Measurements from ENCODE around the gene MICA. TPM values are rescaled to one million over a fixed set of nuclear protein-coding genes. Genes with fewer than 3 reads are reported as not detected.
"Not testable (repeated sequence)": the region's sequence is repeated elsewhere in the genome, so short reads cannot be mapped to it uniquely, and the experiment has no call there.

The MICA gene
- total RNA-seq, 4 donors from 2014 or later: 7.1 to 16.4 (median 15.2) TPM

- Histone ChIP-seq H3K4me3 (no peak overlapping the region), H3K4me1 (no peaks in the 10 kb centered on the region), H3K27me3 (peaks cover 27% of the 10 kb centered on the region), H3K36me3 (no peaks in the 10 kb centered on the region), H3K27ac (no peak overlapping the region), H3K9me3 (no peaks in the 10 kb centered on the region)
- no peak for DNase-seq (ENCODE audit: low spot score in 2 of 2)
- WGBS: 65% methylated on average over 4 of the region's 4 CpGs
- TF ChIP-seq CTCF (IDR thresholded peaks at IDR 0.05) (no peak), EP300 (IDR thresholded peaks at IDR 0.05) (no peak), POLR2AphosphoS5 (IDR thresholded peaks at IDR 0.05) (no peak), POLR2A (IDR thresholded peaks at IDR 0.05) (no peak)
Observed at GRCh38 chr6:31381666-31382065, 21.7 kb upstream of the MICA start.

GRCh38 chr6:31383149-31383548 lies 20.2 kb upstream of the MICA start:
- no peak for DNase-seq (ENCODE audit: low spot score in 2 of 2)
- peaks cover 12% of the 10 kb centered on the region for H3K27me3 ChIP-seq
- TF ChIP-seq EP300 (IDR thresholded peaks at IDR 0.05): no peak
- TF ChIP-seq POLR2A (IDR thresholded peaks at IDR 0.05): no peak
- no peak for TF ChIP-seq CTCF (IDR thresholded peaks at IDR 0.05)
- no peak for TF ChIP-seq POLR2AphosphoS5 (IDR thresholded peaks at IDR 0.05)
- H3K36me3 ChIP-seq: no peaks in the 10 kb centered on the region
- WGBS: 67% methylated on average over 5 of the region's 5 CpGs
- no peak overlapping the region for H3K27ac ChIP-seq
- H3K4me3 ChIP-seq: no peak overlapping the region
- no peaks in the 10 kb centered on the region for H3K4me1 ChIP-seq
- H3K9me3 ChIP-seq: no peaks in the 10 kb centered on the region

- Histone ChIP-seq H3K27me3 (no peaks in the 10 kb centered on the region), H3K27ac (no peak overlapping the region), H3K36me3 (no peaks in the 10 kb centered on the region), H3K4me1 (no peaks in the 10 kb centered on the region), H3K4me3 (no peak overlapping the region), H3K9me3 (no peaks in the 10 kb centered on the region)
- 72% methylated on average over 2 of the region's 3 CpGs for WGBS
- TF ChIP-seq POLR2A (IDR thresholded peaks at IDR 0.05) (no peak), CTCF (IDR thresholded peaks at IDR 0.05) (no peak), EP300 (IDR thresholded peaks at IDR 0.05) (no peak), POLR2AphosphoS5 (IDR thresholded peaks at IDR 0.05) (no peak)
- DNase-seq (ENCODE audit: low spot score in 2 of 2): no peak
Observed at GRCh38 chr6:31385041-31385440, 18.4 kb upstream of the MICA start.

- no peaks in the 10 kb centered on the region for H3K36me3 ChIP-seq
- no peak for DNase-seq (ENCODE audit: low spot score in 2 of 2)
- H3K4me3 ChIP-seq: no peak overlapping the region
- no peaks in the 10 kb centered on the region for H3K27me3 ChIP-seq
- no peaks in the 10 kb centered on the region for H3K4me1 ChIP-seq
- no peaks in the 10 kb centered on the region for H3K9me3 ChIP-seq
- no peak overlapping the region for H3K27ac ChIP-seq
- 90% methylated on average over 3 of the region's 3 CpGs for WGBS
- TF ChIP-seq POLR2AphosphoS5 (IDR thresholded peaks at IDR 0.05) (no peak), POLR2A (IDR thresholded peaks at IDR 0.05) (no peak), CTCF (IDR thresholded peaks at IDR 0.05) (no peak), EP300 (IDR thresholded peaks at IDR 0.05) (no peak)
Observed at GRCh38 chr6:31386099-31386498, 17.3 kb upstream of the MICA start.

- TF ChIP-seq POLR2AphosphoS5 (IDR thresholded peaks at IDR 0.05) (no peak), POLR2A (IDR thresholded peaks at IDR 0.05) (no peak), CTCF (IDR thresholded peaks at IDR 0.05) (no peak), EP300 (IDR thresholded peaks at IDR 0.05) (no peak)
- 87% methylated on average over 1 of the region's 1 CpG for WGBS
- no peaks in the 10 kb centered on the region for H3K4me1 ChIP-seq
- H3K4me3 ChIP-seq: no peak overlapping the region
- H3K27me3 ChIP-seq: no peaks in the 10 kb centered on the region
- no peak overlapping the region for H3K27ac ChIP-seq
- no peaks in the 10 kb centered on the region for H3K36me3 ChIP-seq
- H3K9me3 ChIP-seq: no peaks in the 10 kb centered on the region
- no peak for DNase-seq (ENCODE audit: low spot score in 2 of 2)
Observed at GRCh38 chr6:31386977-31387376, 16.4 kb upstream of the MICA start.

- not testable (repeated sequence) for H3K4me3 ChIP-seq; H3K27ac ChIP-seq; H3K9me3 ChIP-seq; DNase-seq (ENCODE audit: low spot score in 2 of 2); H3K36me3 ChIP-seq; H3K27me3 ChIP-seq; H3K4me1 ChIP-seq
- WGBS: 60% methylated on average over 5 of the region's 13 CpGs
Observed at GRCh38 chr6:31388916-31389801, 14.2 kb upstream of the MICA start.

- H3K9me3 ChIP-seq; H3K4me1 ChIP-seq; H3K27me3 ChIP-seq; H3K27ac ChIP-seq; H3K4me3 ChIP-seq; H3K36me3 ChIP-seq; DNase-seq (ENCODE audit: low spot score in 2 of 2): not testable (repeated sequence)
Observed at GRCh38 chr6:31389802-31390132, 13.6 kb upstream of the MICA start.

Data from suprapubic skin (tissue), 4 donors.